T-helper 2 cell treated with Interferon-gamma antibody and Interleukin-4, amounts not matched to agents 5 μg/mL and 100 μg/mL, for 36 hours (primary cell): ENCODE data around the gene CNTD1.

Experiments used
- DNase-seq: peaks from one replicate; pipeline ENCODE4 v3.0.0; 2021; ENCODE audit warnings: low spot score
- H3K27ac Mint-ChIP-seq: one replicate; pipeline ENCODE4 v1.8.0; 2021; ENCODE audit warnings: mild to moderate bottlenecking, mixed read lengths
- H3K27me3 Mint-ChIP-seq: one replicate; pipeline ENCODE4 v1.8.0; 2021; ENCODE audit warnings: low read depth, mixed read lengths
- H3K36me3 Mint-ChIP-seq: one replicate; pipeline ENCODE4 v1.8.0; 2021; ENCODE audit warnings: low read depth, mixed read lengths
- H3K4me1 Mint-ChIP-seq: one replicate; pipeline ENCODE4 v1.8.0; 2021; ENCODE audit warnings: low read depth, mixed read lengths
- H3K4me3 Mint-ChIP-seq: one replicate; pipeline ENCODE4 v1.8.0; 2022; ENCODE audit warnings: mild to moderate bottlenecking, moderate library complexity, mixed read lengths
- H3K9me3 Mint-ChIP-seq: one replicate; pipeline ENCODE4 v1.8.0; 2021; ENCODE audit warnings: mixed read lengths

Gene CNTD1

DNA sequence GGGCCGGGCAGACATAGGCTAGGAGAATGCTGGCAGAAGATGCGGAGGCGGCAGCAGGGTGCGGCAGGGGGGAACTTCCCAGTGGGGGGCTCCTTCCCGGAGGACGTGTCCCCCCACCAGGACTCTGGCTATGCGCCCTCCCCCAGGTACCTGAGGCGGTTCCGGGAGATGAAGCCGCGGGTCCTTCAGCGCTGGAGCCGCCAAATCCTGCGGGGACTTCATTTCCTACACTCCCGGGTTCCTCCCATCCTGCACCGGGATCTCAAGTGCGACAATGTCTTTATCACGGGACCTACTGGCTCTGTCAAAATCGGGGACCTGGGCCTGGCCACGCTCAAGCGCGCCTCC is 14.9 kb upstream of the CNTD1 start:
- H3K27me3 Mint-ChIP-seq: peaks cover 70% of the 10 kb centered on the region
- H3K27ac Mint-ChIP-seq: no peak overlapping the region

DNA sequence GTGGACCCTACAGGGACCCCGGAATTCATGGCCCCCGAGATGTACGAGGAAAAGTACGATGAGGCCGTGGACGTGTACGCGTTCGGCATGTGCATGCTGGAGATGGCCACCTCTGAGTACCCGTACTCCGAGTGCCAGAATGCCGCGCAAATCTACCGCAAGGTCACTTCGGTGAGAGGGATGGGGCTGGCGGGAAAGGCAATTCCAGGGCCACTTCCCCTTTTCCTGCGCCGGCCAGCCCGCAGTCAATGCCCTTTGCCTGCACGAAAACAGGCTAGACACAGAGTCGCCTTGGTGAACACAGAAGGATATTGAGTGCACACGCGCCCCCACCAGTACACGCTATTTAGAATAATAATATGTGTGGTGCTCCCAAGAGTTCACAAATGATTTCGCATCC is 14.3 kb upstream of the CNTD1 start:
- Mint-ChIP-seq H3K27me3 (peaks cover 72% of the 10 kb centered on the region), H3K27ac (no peak overlapping the region)

More for the DNA sequence above, 14.9 kb upstream of the CNTD1 start:
- Mint-ChIP-seq H3K4me3 (no peak overlapping the region), H3K9me3 (no peaks in the 10 kb centered on the region), H3K4me1 (peaks cover 3% of the 10 kb centered on the region), H3K36me3 (peaks cover 14% of the 10 kb centered on the region)
- DNase-seq: no peak

DNA sequence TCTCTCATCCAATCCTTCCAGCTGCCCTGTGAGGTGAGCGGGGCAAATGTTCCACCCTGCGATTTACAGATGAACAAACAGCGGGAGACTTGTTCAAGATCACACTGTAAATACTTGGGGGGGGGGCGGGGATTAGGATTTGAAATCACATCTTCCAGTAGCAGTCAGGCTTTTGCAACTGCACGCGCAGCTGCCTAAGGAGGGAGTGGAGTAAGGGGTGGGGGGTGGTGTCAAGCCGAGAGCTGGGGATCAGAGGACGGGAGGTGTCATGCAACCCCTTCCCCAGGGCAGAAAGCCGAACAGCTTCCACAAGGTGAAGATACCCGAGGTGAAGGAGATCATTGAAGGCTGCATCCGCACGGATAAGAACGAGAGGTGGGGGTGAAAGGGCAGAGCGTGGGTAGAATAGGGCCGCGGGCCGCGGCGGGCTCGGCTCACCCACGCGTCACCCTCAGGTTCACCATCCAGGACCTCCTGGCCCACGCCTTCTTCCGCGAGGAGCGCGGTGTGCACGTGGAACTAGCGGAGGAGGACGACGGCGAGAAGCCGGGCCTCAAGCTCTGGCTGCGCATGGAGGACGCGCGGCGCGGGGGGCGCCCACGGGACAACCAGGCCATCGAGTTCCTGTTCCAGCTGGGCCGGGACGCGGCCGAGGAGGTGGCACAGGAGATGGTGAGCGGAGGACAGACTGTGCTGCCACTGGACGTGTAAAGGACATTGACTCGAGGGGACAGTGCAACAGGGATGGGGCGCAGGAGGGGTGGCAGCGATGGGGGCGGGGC is 13.7 kb upstream of the CNTD1 start:
- H3K4me3 Mint-ChIP-seq: no peak overlapping the region
- no peak for DNase-seq
- H3K4me1 Mint-ChIP-seq: peaks cover 3% of the 10 kb centered on the region
- H3K9me3 Mint-ChIP-seq: no peaks in the 10 kb centered on the region
- peaks cover 2% of the 10 kb centered on the region for H3K36me3 Mint-ChIP-seq
- peaks cover 70% of the 10 kb centered on the region for H3K27me3 Mint-ChIP-seq
- H3K27ac Mint-ChIP-seq: no peak overlapping the region

More for the DNA sequence above, 14.3 kb upstream of the CNTD1 start:
- H3K4me1 Mint-ChIP-seq: peaks cover 3% of the 10 kb centered on the region
- H3K36me3 Mint-ChIP-seq: peaks cover 7% of the 10 kb centered on the region
- DNase-seq: no peak
- no peaks in the 10 kb centered on the region for H3K9me3 Mint-ChIP-seq
- no peak overlapping the region for H3K4me3 Mint-ChIP-seq

DNA sequence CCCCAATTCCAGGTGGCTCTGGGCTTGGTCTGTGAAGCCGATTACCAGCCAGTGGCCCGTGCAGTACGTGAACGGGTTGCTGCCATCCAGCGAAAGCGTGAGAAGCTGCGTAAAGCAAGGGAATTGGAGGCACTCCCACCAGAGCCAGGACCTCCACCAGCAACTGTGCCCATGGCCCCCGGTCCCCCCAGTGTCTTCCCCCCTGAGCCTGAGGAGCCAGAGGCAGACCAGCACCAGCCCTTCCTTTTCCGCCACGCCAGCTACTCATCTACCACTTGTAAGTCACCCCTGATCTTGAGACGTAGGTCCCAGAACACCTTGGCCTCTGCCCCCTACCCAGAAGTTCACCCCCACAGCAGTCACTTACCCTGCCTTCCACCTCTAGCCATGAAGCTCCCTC is 11.4 kb upstream of the CNTD1 start:
- Mint-ChIP-seq H3K27me3 (peaks cover 63% of the 10 kb centered on the region), H3K9me3 (no peaks in the 10 kb centered on the region), H3K4me3 (no peak overlapping the region), H3K27ac (no peak overlapping the region), H3K4me1 (peaks cover 3% of the 10 kb centered on the region), H3K36me3 (no peaks in the 10 kb centered on the region)
- DNase-seq: no peak

DNA sequence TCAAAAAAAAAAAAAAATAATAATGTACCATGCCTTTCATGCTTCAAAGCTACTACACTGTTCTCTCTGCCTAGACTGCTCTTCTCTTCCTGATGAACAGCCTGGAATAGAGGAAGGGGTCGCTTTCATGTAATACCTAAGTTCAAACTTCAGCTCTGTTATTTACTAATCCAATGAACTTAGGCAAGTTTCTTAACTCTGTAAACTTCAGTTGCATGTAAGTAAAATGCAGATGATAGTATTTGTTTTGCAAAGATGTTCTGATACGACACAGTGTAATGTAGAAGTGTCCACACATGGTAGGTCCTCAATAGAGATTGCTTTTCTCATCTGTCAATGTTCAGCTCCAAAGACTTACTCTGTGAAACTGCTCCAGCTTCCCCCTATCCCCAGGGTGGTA is 6.7 kb upstream of the CNTD1 start:
- Mint-ChIP-seq H3K4me3 (no peak overlapping the region), H3K9me3 (no peaks in the 10 kb centered on the region), H3K4me1 (peaks cover 2% of the 10 kb centered on the region), H3K27me3 (peaks cover 21% of the 10 kb centered on the region), H3K36me3 (peaks cover 10% of the 10 kb centered on the region), H3K27ac (no peak overlapping the region)
- no peak for DNase-seq

DNA sequence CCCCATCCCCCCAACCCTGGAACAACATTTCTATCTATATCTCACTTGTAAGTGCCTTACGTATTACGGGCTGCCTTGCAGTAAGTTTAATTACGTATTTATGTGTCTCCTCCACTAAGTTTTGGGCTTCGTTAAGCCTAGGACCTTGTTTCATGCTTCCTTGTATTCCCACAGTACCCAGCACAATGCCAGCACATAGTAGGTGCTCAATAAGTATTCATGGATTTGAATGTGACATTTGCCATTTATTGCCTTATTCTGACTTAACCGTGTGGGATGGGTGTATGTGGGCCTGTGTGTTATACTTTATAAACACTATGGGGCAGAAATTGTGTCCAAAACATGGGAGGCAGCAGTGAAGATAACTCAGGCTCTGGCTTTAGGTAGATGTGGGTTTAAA is 6.1 kb upstream of the CNTD1 start:
- H3K9me3 Mint-ChIP-seq: no peaks in the 10 kb centered on the region
- H3K27ac Mint-ChIP-seq: no peak overlapping the region
- H3K4me1 Mint-ChIP-seq: peaks cover 4% of the 10 kb centered on the region
- H3K36me3 Mint-ChIP-seq: peaks cover 10% of the 10 kb centered on the region
- H3K27me3 Mint-ChIP-seq: peaks cover 17% of the 10 kb centered on the region
- no peak for DNase-seq
- H3K4me3 Mint-ChIP-seq: no peak overlapping the region

DNA sequence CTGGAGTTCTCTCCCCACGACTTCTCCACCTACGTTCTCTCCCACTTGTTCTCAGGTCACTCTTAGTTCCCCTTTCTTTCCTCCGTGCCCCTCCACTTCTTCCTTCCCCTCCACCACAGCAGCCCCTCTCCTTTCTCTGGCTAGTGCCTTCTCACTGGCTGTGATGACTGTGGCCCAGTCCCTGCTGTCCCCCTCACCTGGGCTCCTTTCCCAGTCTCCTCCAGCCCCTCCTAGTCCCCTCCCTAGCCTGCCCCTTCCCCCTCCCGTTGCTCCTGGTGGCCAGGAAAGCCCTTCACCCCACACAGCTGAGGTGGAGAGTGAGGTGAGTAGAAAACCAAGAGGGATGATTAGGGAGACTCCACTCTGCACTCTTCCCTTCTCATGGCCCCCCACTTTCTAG is 3.6 kb upstream of the CNTD1 start:
- H3K27ac Mint-ChIP-seq: no peak overlapping the region
- peaks cover 5% of the 10 kb centered on the region for H3K27me3 Mint-ChIP-seq
- H3K36me3 Mint-ChIP-seq: peaks cover 11% of the 10 kb centered on the region
- DNase-seq: no peak
- H3K9me3 Mint-ChIP-seq: peaks cover 4% of the 10 kb centered on the region
- H3K4me3 Mint-ChIP-seq: no peak overlapping the region
- H3K4me1 Mint-ChIP-seq: peaks cover 11% of the 10 kb centered on the region

DNA sequence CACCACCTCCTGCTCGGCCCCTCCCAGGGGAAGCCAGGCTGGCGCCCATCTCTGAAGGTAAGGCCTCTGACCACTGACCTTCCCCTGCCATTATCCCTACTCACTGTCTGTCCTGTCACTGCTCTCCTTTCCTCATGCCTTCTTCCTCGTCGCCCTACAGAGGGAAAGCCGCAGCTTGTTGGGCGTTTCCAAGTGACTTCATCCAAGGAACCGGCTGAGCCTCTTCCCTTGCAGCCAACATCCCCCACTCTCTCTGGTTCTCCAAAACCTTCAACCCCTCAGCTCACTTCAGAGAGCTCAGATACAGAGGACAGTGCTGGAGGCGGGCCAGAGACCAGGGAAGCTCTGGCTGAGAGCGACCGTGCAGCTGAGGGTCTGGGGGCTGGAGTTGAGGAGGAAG is 3.2 kb upstream of the CNTD1 start:
- Mint-ChIP-seq H3K9me3 (peaks cover 4% of the 10 kb centered on the region), H3K4me1 (peaks cover 11% of the 10 kb centered on the region), H3K4me3 (peak overlapping the region; percentile 27), H3K27me3 (peaks cover 6% of the 10 kb centered on the region), H3K27ac (no peak overlapping the region), H3K36me3 (peaks cover 11% of the 10 kb centered on the region)
- no peak for DNase-seq

DNA sequence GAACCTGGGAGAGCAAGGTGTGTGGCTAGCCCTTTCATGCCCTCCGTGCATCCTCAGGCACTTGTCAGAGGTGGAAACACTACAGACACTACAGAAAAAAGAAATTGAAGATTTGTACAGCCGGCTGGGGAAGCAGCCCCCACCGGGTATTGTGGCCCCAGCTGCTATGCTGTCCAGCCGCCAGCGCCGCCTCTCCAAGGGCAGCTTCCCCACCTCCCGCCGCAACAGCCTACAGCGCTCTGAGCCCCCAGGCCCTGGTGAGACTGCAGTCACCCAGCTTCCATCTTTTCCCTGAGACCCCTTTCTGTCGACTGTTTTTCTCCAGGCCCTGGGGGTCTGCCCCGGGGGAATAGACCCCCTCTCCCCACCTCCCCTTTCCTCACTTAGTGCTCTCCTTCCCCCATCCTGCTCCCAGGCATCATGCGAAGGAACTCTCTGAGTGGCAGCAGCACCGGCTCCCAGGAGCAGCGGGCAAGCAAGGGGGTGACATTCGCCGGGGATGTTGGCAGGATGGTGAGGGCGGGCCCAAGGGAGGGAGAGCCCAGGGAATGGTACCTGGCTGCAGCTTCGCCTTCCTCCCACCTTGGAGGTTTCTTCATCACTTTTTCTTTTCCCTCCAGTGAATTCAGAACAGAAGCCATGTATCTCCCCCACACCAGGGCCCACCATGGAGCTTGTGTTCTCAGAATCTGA is 2.4 kb upstream of the CNTD1 start:
- Mint-ChIP-seq H3K9me3 (peaks cover 4% of the 10 kb centered on the region), H3K4me1 (peaks cover 11% of the 10 kb centered on the region), H3K36me3 (peaks cover 11% of the 10 kb centered on the region), H3K4me3 (peak overlapping the region; percentile 44), H3K27ac (no peak overlapping the region), H3K27me3 (peaks cover 9% of the 10 kb centered on the region)
- no peak for DNase-seq

DNA sequence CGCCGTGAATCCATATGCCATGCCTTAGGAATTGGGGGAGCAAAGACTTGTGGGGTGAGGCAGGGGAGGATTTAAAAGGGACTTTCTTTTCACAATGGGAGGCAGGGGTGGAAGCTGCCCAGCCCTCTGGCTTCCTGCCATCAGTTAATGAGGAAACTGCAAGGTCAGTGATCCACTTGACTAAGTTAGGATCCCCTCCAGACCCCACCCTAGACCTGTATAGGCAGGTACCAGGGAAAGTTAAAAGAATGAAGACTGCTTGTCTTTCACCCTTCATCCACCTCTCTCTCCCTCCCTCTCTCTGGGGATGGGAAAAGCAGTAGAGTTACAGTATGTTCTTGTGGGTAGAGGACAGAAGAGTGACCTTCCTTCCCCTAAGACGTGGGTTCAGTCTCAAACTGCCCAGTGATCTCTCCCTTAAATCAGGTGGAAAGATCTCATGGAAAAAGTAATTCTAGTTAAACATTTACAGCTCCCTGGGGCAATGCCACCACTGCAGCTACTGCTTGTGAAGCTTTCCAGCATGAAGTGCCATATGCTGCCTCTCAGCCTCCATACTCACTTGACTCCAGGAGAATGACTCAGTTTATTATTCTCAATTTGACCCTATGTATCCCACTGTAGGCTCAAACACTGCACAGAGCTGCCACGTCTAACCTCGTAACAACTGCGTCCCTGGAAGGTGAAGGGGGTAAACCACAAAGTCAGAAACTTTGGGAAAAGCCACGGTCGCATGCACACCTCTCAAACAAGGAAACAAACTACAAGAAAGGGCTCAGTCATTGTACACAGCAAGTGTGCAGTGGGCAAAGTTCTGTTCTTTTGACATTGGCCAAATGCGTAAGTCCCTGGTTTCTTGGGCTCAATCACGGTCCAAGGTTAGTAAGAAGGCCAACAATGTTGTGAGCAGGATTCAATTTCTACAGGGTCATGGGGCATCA is 1.3 kb upstream of the CNTD1 start:
- DNase-seq: no peak
- H3K9me3 Mint-ChIP-seq: peaks cover 4% of the 10 kb centered on the region
- H3K36me3 Mint-ChIP-seq: peaks cover 11% of the 10 kb centered on the region
- H3K27me3 Mint-ChIP-seq: peaks cover 14% of the 10 kb centered on the region
- peaks cover 11% of the 10 kb centered on the region for H3K4me1 Mint-ChIP-seq
- H3K27ac Mint-ChIP-seq: no peak overlapping the region
- peak overlapping the region; percentile 94 for H3K4me3 Mint-ChIP-seq

DNA sequence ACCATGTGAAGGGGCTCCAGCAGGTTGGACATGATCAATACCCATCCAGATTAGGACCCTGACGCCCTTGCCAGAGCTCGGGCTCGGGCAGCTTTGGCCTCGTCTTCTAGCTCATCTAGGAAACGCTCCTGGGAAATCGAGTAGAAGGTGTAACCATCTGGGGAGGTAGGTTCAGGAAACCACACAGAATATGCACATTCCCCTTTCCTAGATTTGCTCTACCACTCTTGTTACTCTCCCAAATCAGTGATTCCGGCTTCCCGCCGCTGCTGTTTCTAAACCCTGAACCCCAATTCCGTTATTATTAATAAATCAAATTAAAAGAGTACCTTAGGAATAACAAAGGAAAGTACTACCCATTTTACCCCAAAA is 664 bp upstream of the CNTD1 start:
- no peak for DNase-seq
- Mint-ChIP-seq H3K27ac (peak overlapping the region; percentile 75), H3K4me1 (peaks cover 11% of the 10 kb centered on the region), H3K9me3 (peaks cover 4% of the 10 kb centered on the region), H3K36me3 (peaks cover 11% of the 10 kb centered on the region), H3K27me3 (peaks cover 18% of the 10 kb centered on the region), H3K4me3 (peak overlapping the region; percentile 94)

DNA sequence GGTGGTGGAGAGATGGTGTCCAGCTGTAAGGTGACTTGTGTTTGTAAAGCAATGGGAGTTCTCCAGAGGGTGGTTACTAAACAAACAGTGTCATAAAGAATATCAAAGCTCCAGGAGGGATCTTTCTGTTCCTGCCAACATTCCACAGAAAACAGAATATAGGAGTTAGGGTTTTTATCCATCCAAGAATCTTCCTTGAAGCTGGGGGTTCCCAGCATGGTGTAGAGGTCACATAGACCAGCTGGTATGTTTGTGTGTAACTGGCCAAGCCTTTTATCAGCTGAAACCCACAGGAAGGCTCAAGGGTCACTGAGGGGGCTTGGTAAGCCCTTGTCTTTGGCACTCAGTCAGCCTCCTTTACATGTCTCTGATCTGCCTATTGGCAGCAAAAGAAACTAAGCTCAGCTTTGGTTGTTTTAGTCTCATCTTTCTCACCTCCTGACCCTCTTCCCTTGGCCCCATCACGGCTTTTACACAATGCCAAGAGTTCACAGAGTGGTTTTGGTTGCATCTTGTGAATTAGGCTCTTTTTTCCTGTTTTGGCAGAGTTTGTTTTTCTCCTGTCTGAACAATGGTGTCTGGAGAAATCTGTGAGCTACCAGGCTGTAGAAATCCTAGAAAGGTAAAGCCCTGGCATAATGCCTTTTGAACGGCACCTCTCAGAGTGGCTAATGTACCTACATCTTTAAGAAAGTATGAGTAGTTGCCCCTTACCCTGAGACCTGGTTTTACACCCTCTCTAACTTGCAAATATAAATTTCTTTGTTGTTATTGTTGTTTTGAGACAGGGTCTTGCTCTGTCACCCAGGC is 4.6 kb downstream of the CNTD1 start:
- Mint-ChIP-seq H3K27ac (no peak overlapping the region), H3K36me3 (peaks cover under 1% of the 10 kb centered on the region), H3K4me1 (peaks cover 5% of the 10 kb centered on the region), H3K9me3 (peaks cover 4% of the 10 kb centered on the region), H3K4me3 (no peak overlapping the region), H3K27me3 (peaks cover 20% of the 10 kb centered on the region)
- no peak for DNase-seq

DNA sequence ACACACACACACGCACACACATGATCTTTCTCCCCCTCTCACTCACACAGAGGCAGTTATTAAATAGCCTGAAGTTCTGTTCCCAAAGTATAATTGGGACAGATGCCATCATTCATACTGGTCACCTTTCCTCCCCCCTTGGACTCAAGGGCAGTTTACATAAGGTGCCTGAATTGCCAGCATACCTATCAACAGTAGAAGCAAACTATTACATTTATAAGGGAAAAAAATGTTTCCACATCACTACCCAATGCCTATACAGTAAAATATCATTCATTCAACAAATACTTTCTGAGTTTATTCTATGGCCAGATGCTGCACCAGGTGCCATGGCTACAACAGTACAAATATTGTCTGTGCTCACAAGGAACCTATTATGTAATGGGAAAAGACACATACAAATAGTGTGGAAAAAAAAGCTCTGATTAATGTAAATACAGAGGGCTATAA is 6.3 kb downstream of the CNTD1 start:
- H3K27me3 Mint-ChIP-seq: peaks cover 18% of the 10 kb centered on the region
- no peaks in the 10 kb centered on the region for H3K9me3 Mint-ChIP-seq
- H3K4me3 Mint-ChIP-seq: no peak overlapping the region
- H3K36me3 Mint-ChIP-seq: peaks cover 4% of the 10 kb centered on the region
- DNase-seq: no peak
- H3K27ac Mint-ChIP-seq: no peak overlapping the region
- no peaks in the 10 kb centered on the region for H3K4me1 Mint-ChIP-seq
